GM10847 (cell line): Measurements from ENCODE around the gene CBL.

ENCODE experiments used
- POLR2A ChIP-seq: IDR thresholded peaks from 2 replicates; pipeline ENCODE4 v1.6.1; 2011; ENCODE audit not compliant: insufficient read length; ENCODE audit errors: extremely low read depth

Gene CBL

GRCh38 chr11:119338965-119339588 lies 132.9 kb downstream of the CBL start:
- no peak for TF ChIP-seq POLR2A

- no peak for TF ChIP-seq POLR2A
These were observed 133.6 kb downstream of the CBL start for GRCh38 chr11:119339589-119340334.

DNA sequence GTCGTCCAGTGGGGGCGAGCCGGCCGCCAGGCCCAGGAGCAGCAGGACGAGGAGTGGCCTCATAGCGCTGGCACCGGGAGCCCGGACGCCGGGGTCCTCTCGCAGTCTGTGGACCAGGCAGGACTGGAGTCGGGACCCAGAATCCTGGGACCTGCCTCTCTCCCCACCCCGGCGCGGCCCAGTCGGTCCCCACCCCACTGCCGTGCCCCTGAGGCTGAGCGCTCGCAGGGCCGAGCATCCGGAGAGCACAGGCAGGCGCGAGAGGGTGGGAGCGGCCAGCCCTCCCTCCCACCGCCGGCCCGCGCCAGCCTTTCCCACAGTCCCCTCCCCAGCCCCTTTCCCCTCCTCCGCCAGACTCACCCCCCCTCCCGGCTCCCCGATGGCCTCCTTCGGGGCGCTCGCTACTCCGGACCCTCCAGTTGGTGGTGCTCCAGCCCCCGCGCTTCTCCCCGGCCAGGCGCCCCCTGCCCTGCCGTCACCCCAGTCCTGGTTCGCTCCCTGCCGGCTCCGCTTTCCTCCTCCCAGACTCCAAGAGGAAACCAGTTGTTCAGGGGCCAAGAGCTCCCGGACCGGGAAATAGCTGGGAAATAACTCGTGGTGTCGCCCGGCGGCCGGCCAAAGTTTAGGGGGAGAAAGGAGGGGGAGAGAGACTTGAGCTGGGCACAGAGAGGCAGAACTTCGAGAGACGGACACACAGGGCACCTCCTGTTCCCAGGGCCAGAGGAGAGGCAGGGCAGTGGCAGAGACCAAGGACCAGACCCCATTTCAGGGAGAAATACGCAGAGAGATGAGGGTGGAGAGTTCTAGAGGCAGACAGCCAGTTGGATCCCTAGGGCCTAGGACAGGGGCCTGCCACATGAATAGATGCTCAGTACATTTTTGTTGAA lies 134.4 kb downstream of the CBL start, which contains the start of gene C1QTNF5:
Gene C1QTNF5, minus strand, starts transcription at position 549 of the 887 bp plus-strand sequence. Its CDS starts 486 bp downstream, at position 63.
- no peak for TF ChIP-seq POLR2A

DNA sequence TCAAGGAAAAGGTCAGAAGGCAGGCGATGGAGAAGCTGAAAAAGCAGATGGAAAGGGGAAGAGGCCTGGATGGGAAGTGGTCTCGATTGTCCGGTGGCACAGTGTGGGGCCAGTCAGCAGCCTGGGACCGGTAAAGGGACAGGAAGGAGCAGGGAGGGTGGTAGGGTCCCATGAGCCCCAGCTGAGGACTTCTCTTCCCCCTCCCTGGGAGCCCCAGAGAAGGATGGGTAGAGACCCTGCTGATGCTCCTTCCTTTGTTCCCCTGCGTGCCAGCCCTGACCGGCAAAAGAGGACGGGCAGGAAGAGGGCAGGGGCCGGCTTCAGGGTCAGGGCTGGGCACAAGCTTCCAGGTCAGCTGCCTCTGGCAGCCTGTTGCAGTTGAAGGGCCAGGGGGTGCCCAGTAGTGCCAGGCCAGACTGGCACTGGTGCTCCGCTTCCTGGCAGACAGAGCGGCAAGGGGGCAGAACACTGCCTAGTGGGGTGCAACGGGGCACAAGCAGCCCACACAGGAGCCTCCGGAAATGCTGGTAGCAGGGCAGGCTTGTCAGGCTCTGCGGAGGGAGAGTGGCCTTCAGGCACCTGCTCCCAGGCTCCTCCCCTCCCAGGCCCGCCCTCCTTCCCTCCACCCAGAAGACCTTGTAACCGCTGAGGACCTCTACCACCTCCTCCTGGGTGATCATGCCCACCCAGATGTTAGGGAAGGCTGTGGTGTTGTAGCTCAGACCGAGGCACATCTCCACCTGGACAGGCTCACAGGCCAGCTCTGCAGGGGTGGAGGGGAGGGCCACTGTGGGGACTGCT lies 135.3 kb downstream of the CBL start:
- no peak for TF ChIP-seq POLR2A

GRCh38 chr11:119342023-119342300 lies 135.8 kb downstream of the CBL start:
- TF ChIP-seq POLR2A: no peak

DNA sequence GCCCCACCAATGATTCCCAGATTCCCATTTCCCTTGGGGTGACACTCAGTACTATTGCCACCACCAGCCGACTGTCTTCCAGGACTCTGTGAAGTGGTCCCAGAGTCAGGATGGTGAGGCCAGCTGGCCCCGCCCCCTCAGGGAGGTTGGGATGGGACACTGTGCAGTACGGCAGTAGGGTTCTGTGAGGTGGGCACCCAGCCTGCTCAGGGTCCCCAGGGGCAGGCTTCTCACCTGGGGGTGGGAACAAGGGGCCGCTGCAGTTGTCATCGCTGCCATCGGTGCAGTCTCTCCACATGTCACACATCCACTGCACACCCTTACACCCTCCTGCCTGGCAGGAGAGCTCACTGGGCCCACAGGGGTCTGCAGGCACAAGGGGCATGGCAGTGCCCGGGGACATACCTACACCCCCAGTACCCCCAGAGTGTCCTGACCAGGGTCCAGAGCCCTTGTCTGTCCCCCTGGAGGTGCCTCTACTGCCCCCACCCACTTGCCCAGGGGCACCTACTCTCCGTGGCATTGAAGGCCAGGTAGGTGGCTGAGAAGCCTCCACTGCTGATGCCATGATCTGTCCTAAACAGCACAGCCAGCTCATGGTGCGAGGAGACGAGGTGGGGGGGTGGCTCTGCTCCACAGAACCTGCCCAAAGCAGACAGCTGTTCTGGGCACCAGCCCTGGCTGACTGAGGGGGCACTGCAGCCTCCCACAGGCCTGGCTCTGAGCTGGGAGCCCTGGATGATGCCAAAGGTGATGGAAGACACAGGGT lies 136.4 kb downstream of the CBL start:
- no peak for TF ChIP-seq POLR2A

DNA sequence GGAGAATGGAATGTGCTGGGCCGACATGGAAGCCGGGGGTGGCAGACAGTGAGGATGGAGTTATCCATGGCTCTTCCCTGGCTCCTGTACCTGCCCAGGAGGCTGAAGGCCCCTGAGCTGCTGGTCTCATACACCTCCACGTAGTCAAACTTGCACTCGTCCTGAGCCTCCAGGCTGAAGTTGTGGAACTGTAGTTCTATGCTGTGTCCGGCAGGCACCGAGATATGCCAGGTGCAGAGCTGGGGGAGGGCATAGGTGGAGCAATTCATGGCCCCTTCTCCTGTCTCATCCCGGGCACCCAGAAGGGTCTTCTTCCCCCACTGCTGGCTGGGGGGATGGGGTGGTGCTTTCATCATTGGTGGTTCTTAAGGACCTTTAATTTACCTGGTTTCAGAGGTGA lies 137.6 kb downstream of the CBL start:
- TF ChIP-seq POLR2A: no peak

DNA sequence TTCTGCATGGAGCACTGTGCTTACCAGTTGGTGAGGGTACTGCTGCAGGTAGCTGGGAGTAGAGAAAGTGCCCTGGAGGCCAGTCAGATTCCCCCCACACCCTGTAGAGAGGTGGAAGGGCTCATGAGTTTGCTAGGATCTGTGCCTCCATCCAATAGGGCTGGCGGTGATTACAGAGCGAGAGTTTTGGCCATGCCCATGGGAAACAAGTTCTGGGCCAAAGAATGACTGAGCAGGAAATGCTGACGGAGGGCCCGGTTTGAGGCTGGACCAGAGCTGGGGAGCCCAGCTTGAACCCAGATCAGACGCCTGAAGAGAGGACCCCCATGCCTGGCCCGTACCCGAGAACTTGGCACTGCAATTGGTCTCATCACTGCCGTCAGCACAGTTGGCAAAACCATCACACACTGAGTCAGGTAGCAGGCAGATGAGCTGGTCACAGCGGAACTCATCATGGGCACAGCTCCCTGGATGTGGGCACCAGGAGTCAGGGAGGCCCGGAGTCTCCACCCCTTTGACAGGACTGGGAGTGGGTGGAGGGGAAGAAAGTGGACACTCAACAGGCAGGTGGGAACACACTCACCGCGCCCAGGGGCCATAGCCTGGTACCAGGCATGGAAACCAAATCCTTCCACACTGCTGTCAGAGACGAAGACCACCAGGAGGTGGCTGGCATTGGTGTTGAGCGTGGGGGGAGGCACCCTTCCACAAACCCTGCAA lies 138.3 kb downstream of the CBL start:
- TF ChIP-seq POLR2A: no peak

DNA sequence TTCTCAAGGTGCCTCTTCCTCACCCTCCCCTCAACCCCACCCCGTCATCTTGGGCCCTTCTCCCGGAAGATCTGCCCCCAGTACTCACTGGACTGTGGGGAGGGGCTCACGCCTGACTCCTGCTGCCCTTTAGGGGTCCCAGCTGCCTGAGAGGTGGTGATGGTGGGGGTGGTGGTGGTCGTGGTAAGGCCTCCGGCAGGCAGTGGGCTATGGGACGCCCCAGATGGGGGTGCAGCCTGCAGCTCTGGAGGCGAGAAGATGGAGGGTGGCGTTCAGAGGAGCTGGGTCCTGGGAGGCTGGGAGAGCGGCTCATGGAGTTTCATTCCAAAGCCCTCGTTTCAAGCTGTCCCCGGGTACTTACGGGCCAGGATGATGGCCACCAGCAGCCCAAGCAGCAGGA lies 139.5 kb downstream of the CBL start:
- no peak for TF ChIP-seq POLR2A

DNA sequence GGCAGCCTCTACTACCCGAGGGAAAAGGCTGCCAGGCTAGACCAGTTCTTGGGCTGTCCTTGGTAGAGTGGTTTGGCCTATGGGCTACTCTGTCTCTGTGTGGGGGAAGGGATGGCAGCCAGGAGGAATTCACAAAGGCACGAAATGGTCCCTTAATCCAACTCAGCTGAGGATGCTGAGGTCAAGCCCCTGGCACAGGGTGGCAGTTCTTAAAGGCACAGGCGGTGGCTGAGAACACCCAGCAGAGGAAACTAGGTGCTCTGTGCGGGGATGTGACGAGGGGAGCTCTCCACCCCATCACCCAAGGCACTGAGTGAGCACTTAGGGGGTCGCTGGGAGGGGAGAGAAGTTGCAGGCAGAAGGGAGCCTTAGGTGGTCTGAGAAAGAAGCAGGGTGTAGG lies 140.5 kb downstream of the CBL start, which contains the start of gene MFRP:
Gene MFRP, minus strand, starts transcription at position 101 of the 400 bp plus-strand sequence. CDS start 192 bp downstream, outside the sequence.
- TF ChIP-seq POLR2A: no peak

DNA sequence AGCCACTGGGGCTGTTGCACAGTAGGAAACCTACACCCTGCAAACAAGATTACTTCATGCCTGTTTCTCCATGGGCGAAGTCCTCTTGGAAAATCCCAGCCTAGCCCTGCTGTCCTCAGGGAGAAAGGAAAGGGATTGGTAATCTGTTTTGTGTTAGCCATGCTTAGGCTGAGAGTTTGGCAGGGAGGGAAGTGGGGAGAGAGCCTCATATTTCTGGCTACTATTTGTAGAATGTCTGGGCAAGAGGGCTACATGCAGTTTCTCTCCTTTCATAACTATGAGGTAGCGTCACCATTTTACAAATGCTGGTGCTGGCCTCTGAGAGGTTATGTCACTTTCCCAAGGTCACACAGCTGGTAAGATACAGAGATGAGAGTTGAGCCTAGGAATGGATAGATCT lies 141.1 kb downstream of the CBL start:
- TF ChIP-seq POLR2A: no peak

DNA sequence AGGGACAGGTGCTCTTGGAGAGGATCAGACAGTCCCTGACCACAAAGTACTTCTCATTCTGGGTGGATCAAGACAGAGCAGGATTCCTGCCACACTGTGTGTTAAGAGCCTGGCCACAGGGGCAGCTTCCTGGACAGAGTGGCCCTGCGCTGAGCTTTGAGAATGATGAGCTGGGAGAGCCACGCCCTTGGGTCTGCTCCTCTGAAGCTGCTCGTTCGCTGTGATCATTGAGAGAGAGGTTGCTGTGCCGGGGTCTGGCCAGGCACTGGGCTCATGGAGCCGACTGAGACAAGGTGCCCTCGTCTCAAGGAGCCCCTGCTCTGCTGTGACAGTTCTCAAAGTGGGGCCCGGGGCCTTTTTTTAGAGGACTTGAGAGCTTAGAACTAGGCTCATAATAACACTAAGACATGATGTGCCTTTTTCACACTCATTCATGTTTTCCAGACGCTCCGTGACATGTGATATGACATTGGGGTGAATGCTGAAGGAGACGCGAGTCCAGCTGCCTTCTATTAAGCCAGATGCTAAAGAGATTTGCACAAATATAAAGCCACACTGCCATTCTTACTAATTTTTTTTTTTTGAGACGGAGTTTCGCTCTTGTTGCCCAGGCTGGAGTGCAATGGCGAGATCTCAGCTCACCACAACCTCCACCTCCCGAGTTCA lies 141.9 kb downstream of the CBL start:
- no peak for TF ChIP-seq POLR2A

DNA sequence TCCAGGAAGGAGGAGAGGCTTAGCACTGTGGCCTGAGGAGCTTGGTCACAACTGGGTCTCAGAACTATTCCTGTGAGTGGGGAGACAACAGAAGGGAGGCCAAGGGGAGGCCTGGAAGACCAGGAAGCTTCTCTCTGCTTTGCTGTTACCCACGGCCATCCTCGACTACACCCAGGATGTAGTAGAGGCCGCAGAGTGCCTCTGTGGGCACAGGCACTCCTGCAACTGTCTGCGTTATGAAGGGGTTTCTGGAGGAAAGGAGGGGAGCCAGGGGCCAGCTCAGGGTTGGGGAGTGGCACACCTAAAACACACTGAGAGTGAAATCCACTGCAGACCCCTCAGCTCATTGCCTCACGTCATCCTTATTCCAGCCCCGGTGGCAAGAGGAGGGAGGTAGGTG lies 144.2 kb downstream of the CBL start:
- TF ChIP-seq POLR2A: no peak
